HG03108 (cell line): ENCODE measurements around the gene SEL1L3.
"Not testable (repeated sequence)": the region's sequence is repeated elsewhere in the genome, so short reads cannot be mapped to it uniquely, and the experiment has no call there.

ENCODE experiments used
- ATAC-seq: cut with Tn5 transposase; IDR thresholded peaks from one replicate; pipeline ENCODE4 v1.9.1; 2021; ENCODE audit warnings: moderate library complexity; ENCODE audit not compliant: unreplicated experiment

Gene SEL1L3

GRCh38 chr4:25879991-25880651 is 17.3 kb upstream of the SEL1L3 start:
- ATAC-seq, result peak; percentile 47

DNA sequence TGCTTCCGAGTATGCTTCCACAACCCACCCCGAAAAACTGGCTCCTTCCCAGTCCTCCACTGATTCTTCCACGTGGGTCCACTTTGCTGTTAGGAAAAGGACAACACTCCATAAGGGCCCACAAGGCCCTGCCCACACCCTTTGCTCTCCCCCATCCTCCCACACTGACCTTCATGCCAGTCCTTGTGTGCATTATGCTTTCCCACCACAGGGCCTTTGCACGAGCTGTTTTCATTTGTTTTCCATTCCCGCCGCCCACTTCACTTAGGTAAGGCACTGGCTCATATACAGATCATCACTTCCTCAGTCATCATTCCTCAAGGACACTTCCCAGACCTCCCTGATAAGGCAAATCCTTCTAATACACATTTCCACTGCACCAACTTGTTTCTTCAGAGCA is 16.8 kb upstream of the SEL1L3 start:
- no peak for ATAC-seq

GRCh38 chr4:25879091-25879584 is 16.4 kb upstream of the SEL1L3 start:
- no peak for ATAC-seq

DNA sequence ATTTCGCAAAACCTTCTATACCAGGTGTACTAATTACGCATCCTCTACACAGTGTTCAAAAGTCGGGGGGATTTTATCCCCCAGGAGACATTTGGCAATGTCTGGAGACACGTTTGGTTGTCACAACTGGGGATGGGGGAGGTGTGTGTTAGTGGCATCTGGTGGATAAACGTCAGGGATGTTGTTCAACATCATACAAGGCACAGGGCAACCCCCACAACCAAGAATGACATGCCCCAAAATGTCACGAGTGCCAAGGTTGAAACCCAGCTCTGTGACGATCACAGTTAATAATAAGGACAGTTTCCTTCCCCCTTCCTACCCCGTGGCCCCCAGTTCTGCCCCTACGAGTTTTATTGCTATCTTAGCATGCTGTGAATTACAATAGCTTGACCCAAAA is 15.9 kb upstream of the SEL1L3 start:
- ATAC-seq, result no peak

DNA sequence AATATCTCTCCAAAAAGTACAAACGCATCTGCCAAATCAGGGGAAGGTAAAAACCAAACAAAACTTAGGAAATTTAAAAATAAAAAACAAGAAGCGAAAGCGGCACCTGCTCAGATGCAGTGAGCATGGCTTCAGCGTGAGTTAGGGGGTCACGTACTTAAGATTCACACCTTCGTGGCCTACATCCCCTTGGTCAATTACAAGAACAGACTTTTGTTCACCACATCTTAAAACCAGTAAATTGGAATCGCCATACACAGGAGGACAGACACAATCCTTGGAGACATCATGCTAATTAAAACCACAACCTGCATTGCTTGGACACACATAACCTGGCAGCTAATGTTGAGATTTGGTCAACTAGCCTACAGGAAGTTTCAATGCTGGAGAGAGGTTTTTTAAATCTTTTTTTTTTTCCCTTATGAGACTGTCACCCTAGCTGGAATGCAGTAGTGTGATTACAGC is 12.5 kb upstream of the SEL1L3 start:
- ATAC-seq, result peak; percentile 36

DNA sequence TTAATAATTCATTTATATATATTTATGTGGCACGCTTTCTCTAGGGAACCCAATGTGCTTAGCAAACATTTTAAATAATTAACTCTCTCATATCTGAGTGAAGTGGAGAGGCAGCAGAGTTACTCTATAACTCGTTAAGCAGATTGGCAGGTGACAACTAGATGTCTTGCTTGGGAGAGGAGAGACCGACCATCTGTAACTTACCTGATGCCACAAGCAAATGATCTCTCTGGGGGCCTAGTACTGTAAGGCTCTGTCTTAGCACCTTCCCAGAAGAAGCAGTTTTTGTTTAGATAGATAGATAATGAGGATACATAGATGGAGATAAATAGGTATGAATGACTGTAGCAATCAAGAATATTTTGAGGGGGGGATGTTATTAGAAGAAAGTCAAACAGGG is 11.9 kb upstream of the SEL1L3 start:
- ATAC-seq, result peak; percentile 44

DNA sequence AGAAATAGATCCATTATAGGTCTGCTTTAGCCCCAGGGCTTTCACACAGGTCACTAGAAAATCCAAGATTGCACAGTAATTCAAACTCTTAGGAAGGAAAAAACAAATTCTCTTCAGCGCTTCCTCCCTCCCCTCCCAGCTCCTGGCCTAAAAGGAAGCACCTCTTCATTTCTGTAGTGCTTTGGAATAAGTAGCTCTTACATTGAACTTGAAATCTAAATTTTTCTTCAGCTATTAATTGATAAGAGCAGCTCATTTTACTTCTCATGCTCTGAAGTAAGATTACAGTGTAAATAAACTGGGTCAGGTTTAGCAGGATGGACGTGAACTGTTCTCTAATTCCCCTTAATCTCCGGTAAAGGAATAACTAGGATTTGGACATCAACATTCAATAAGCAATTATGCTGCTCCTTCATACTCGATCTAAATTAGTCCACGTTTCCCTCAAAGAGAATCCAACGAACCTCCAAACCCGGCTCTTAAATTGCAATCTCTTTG is 10.9 kb upstream of the SEL1L3 start:
- ATAC-seq, result no peak

- no peak for ATAC-seq
Observed at GRCh38 chr4:25872851-25873631, 10.3 kb upstream of the SEL1L3 start.

DNA sequence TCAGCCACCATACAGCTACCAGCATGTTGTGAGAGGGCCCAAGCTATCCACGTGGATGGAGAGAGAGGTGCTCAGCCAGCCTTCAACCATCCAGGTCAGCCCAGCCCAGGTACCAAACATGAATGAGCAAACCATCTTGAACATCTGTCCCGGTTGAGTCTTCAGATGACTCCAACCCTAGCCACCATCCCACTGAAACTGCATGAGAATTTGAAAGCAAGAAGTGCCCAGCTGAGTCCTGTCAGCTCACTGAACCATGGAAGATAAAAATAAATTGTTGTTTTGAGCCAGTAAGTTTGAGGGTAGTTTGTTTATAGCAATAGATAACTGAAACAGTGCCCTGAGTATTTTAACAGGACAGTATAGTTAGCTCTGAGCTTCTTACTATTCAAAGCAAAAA is 7.3 kb upstream of the SEL1L3 start:
- peak; percentile 31 for ATAC-seq

GRCh38 chr4:25867781-25868294 is 5.0 kb upstream of the SEL1L3 start:
- ATAC-seq, result no peak

- ATAC-seq, result not testable (repeated sequence)
Observed at GRCh38 chr4:25866401-25866800, 3.6 kb upstream of the SEL1L3 start.

DNA sequence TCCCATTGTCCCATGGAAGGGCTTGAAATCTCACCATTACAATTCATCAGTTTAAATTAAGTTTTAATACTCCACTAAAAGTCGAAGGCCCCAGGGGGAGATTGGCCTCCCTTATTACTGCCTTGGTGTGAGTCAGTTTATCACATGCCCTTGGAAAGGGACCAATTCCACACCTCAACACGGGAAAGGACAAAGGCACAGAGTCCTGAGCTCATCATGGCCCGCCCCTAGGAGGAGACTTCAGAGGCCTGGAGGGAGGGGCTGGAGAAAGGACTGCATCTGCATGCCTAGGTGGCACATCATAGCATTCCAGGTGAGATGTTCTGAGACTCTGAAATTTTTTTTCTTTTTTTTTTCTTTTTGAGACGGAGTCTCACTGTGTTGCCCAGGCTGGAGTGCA is 2.8 kb upstream of the SEL1L3 start:
- no peak for ATAC-seq

GRCh38 chr4:25863831-25864418 is 1.1 kb upstream of the SEL1L3 start:
- no peak for ATAC-seq

DNA sequence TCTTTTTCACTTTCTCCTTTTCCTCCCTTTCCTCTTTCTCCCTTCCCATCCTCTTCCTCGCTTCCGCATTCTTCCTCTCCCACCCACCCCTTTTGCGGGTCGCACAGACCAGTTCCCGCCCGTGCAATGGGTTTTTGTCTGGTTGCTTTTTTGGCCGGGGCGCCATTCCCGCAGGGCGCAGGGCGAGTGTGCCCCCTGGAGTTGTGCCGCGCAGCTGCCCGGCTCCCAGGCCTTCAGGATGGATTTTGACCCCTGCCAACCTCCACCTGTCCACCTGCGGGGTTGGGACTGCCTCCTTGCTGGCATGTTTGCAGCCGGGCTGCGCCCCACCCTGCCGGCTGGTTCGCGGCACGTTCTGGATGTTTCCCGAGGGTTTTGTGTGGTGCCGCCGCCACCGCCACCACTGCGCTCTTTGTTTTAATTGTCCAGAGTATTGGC is 578 bp upstream of the SEL1L3 start:
- ATAC-seq, result no peak

DNA sequence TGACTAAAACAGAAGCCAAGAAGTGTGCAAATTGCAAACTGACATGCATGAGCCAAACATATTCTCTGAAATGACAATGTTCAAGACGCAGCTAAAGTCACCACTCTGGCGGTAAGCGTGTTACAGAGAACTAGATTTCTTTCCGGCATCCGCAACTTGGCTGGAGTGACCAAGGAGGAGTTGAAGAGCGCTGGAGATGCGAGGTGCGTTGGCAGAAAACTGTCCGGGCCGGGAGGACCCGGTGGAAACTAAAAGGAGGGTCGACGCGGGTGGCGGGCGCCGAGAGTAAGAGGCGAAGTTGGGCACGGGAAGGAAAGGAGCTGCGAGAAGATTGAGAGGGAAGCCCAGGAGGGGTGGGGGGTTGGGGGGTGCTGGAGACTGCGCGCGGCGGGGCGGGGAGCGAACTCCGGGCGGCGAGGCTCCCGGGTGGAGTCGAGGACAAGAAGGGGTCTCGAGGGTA is 807 bp downstream of the SEL1L3 start:
- no peak for ATAC-seq

GRCh38 chr4:25861280-25861950 is 1.4 kb downstream of the SEL1L3 start:
- no peak for ATAC-seq

- no peak for ATAC-seq
Observed at GRCh38 chr4:25860586-25861279, 2.1 kb downstream of the SEL1L3 start.

DNA sequence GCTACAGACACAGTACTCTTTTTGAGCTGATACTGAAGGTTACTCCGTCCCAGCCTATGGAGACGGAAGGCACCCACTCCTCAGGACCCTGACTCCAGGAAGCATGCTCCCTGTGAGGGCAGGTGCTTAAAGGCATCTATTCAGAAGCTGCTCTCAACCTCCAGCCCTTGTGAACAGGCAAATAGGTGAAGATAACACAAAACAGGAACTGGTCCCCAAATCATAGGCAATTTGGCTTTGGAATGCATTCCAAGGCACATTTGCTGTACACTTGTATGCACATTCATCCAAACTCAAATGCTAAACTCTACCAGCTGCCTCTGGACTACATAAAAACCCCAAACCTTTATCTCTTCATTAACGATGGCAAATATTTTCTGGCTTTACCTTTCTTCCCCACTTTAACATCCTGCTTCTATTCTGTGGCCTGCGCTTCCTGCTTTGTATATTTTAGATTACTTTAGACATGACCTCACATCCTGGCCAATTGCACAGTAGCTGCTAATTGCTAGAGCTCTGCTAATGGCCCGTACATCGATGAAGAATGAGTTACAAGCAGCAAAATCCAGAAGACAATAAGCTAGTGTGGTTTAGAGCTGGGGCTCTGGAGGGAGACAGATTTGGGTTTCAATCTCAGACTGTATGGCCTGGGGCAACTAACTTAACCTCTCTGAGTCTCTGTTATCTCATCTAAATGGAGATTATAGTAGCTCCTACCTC is 3.2 kb downstream of the SEL1L3 start:
- peak; percentile 44 for ATAC-seq

- no peak for ATAC-seq
Observed at GRCh38 chr4:25857851-25858400, 4.9 kb downstream of the SEL1L3 start.
